Suprapubic skin (tissue), 4 donors: ENCODE measurements around the gene ZNF546. TPM values are rescaled to one million over a fixed set of nuclear protein-coding genes. Genes with fewer than 3 reads are reported as not detected.
A peak's percentile ranks its signal among the peaks of the same experiment; 100 is the strongest.

Source experiments
- DNase-seq, 2 donors: peaks; one replicate each; pipeline ENCODE4 v3.0.0-alpha.2; 2019; ENCODE audit warnings: low spot score in 2 of 2
- H3K27ac ChIP-seq: fragments of 200-600 bp; sonication (generic); one replicate; pipeline ENCODE4 v1.5.1; 2019
- H3K27me3 ChIP-seq: fragments of 200-600 bp; sonication (generic); one replicate; pipeline ENCODE4 v1.5.1; 2019
- H3K36me3 ChIP-seq: fragments of 200-600 bp; sonication (generic); one replicate; pipeline ENCODE4 v1.5.1; 2019
- H3K4me1 ChIP-seq: fragments of 200-600 bp; sonication (generic); one replicate; pipeline ENCODE4 v1.5.1; 2019
- H3K4me3 ChIP-seq: fragments of 200-600 bp; sonication (generic); one replicate; pipeline ENCODE4 v1.5.1; 2019; ENCODE audit warnings: mild to moderate bottlenecking
- H3K9me3 ChIP-seq: fragments of 200-600 bp; sonication (generic); one replicate; pipeline ENCODE4 v1.5.1; 2019
- CTCF ChIP-seq, 2 donors: fragments of 200-600 bp in 1 of 2; fragments of 450-650 bp in 1 of 2; sonication (generic) in 1 of 2; IDR thresholded peaks; one replicate each; pipeline ENCODE4 v1.5.1; 2016 to 2019; ENCODE audit warnings: antibody characterized with exemption in 2 of 2, mild to moderate bottlenecking in 1 of 2, moderate library complexity in 1 of 2
- EP300 ChIP-seq: sonication (generic); formaldehyde crosslinking; IDR thresholded peaks from one replicate; pipeline ENCODE4 v1.6.1; 2017; ENCODE audit warnings: antibody characterized with exemption
- POLR2A ChIP-seq, 2 donors: fragments of 450-650 bp; IDR thresholded peaks; one replicate each; pipeline ENCODE4 v1.6.1; 2017; ENCODE audit warnings: antibody characterized with exemption in 2 of 2, mild to moderate bottlenecking in 2 of 2, moderate library complexity in 2 of 2
- POLR2AphosphoS5 ChIP-seq, 3 donors: sonication (generic); formaldehyde crosslinking; IDR thresholded peaks; one replicate each; pipeline ENCODE4 v1.6.1; 2017; ENCODE audit warnings: antibody characterized with exemption in 3 of 3
- WGBS: methylation state at CpG from one replicate; pipeline ENCODE4 v1.1.5; 2018; 5-methylcytosine and 5-hydroxymethylcytosine counted together
- total RNA-seq, 4 donors: library from RNA; depleted of rRNA; stranded (reverse); fragments of >200 nt; gene quantifications; one replicate each; pipeline ENCODE4 v1.1.0, GENCODE V29; 2016

ZNF546 gene
- total RNA-seq, 4 donors from 2014 or later: 0.72 to 6.2 (median 1.5) TPM

- Histone ChIP-seq H3K27me3 (no peaks in the 10 kb centered on the region), H3K4me1 (peaks cover 23% of the 10 kb centered on the region), H3K36me3 (peaks cover 19% of the 10 kb centered on the region), H3K9me3 (no peaks in the 10 kb centered on the region), H3K4me3 (peak overlapping the region; percentile 91), H3K27ac (peak overlapping the region; percentile 89)
- TF ChIP-seq EP300 (no peak), POLR2A (IDR thresholded peaks at IDR 0.05) (no peak), CTCF (IDR thresholded peaks at IDR 0.05) (no peak), POLR2AphosphoS5 (IDR thresholded peaks at IDR 0.05) (no peak)
- DNase-seq: no peak
- WGBS: 68% methylated on average over 13 of the region's 13 CpGs
These were observed 27.0 kb upstream of the ZNF546 start for GRCh38 chr19:39969681-39970424.

GRCh38 chr19:39970425-39970674, 26.5 kb upstream of the ZNF546 start:
- peak overlapping the region; percentile 91 for H3K4me3 ChIP-seq
- no peak for DNase-seq
- H3K4me1 ChIP-seq: peaks cover 23% of the 10 kb centered on the region
- WGBS: 3% methylated on average over 7 of the region's 11 CpGs
- H3K36me3 ChIP-seq: peaks cover 24% of the 10 kb centered on the region
- H3K9me3 ChIP-seq: no peaks in the 10 kb centered on the region
- TF ChIP-seq CTCF (IDR thresholded peaks at IDR 0.05) (no peak), POLR2AphosphoS5 (IDR thresholded peaks at IDR 0.05) (no peak), POLR2A (IDR thresholded peaks at IDR 0.05) (no peak), EP300 (no peak)
- peak overlapping the region; percentile 89 for H3K27ac ChIP-seq
- H3K27me3 ChIP-seq: no peaks in the 10 kb centered on the region

GRCh38 chr19:39970675-39971379, 26.0 kb upstream of the ZNF546 start, which contains the start of gene PSMC4:
PSMC4 (plus strand) TSS chr19:39971165; CDS start chr19:39971203, 38 bp downstream.
- TF ChIP-seq POLR2AphosphoS5 (IDR thresholded peaks at IDR 0.05): peak; percentile 48 to 72 (median 71)
- TF ChIP-seq POLR2A (IDR thresholded peaks at IDR 0.05): peak in 1 of 2 donors; percentile 68
- no peak for TF ChIP-seq EP300
- peak; percentile 45 to 80 for TF ChIP-seq CTCF (IDR thresholded peaks at IDR 0.05)
- 0% methylated on average over 15 of the region's 47 CpGs for WGBS
- Histone ChIP-seq H3K27ac (peak within 1 kb of the TSS; percentile 89), H3K4me1 (peaks cover 23% of the 10 kb centered on the region), H3K9me3 (no peaks in the 10 kb centered on the region), H3K36me3 (peaks cover 29% of the 10 kb centered on the region), H3K4me3 (peak within 1 kb of the TSS; percentile 91), H3K27me3 (no peaks in the 10 kb centered on the region)
- peak; percentile 98 for DNase-seq

- Histone ChIP-seq H3K4me3 (peak overlapping the region; percentile 91), H3K9me3 (no peaks in the 10 kb centered on the region), H3K4me1 (peaks cover 23% of the 10 kb centered on the region), H3K27me3 (no peaks in the 10 kb centered on the region), H3K36me3 (peaks cover 36% of the 10 kb centered on the region), H3K27ac (peak overlapping the region; percentile 68)
- WGBS: 2% methylated on average over 19 of the region's 21 CpGs
- TF ChIP-seq POLR2A (IDR thresholded peaks at IDR 0.05): no peak
- no peak for TF ChIP-seq EP300
- no peak for TF ChIP-seq CTCF (IDR thresholded peaks at IDR 0.05)
- TF ChIP-seq POLR2AphosphoS5 (IDR thresholded peaks at IDR 0.05): no peak
- DNase-seq: no peak
These were observed 25.4 kb upstream of the ZNF546 start for GRCh38 chr19:39971380-39972035.
